SK-N-MC (cell line): ENCODE data around the gene TLN1.

ENCODE experiments used
- DNase-seq: peaks from one replicate; pipeline ENCODE4 v3.0.0-alpha.2; 2011; ENCODE audit warnings: low read depth, low spot score
- H3K27ac ChIP-seq: fragments of 200-600 bp; sonication (generic); 2 replicates; pipeline ENCODE4 v1.5.1; 2016; ENCODE audit warnings: mixed run types
- H3K36me3 ChIP-seq: fragments of 200-600 bp; sonication (generic); 2 replicates; pipeline ENCODE4 v1.6.1; 2017; ENCODE audit warnings: antibody characterized with exemption, low read length, mixed read lengths; ENCODE audit not compliant: insufficient read depth
- H3K4me3 ChIP-seq: fragments of 200-600 bp; sonication (generic); 2 replicates; pipeline ENCODE4 v1.5.1; 2016
- H3K9ac ChIP-seq: fragments of 200-600 bp; sonication (generic); 2 replicates; pipeline ENCODE4 v1.8.0; 2017; ENCODE audit warnings: mixed run types, mixed read lengths; ENCODE audit not compliant: insufficient read length
- H3K9me3 ChIP-seq: fragments of 200-600 bp; sonication (generic); 2 replicates; pipeline ENCODE4 v1.6.1; 2017; ENCODE audit warnings: low read depth, mild to moderate bottlenecking, antibody characterized with exemption, low read length, moderate library complexity, mixed read lengths
- EZH2 ChIP-seq: fragments of 200-600 bp; sonication (generic); IDR thresholded peaks from one replicate; pipeline ENCODE4 v1.6.1; 2017; ENCODE audit warnings: antibody characterized with exemption
- FOXP2 ChIP-seq: optimal IDR thresholded peaks from 2 replicates; pipeline ENCODE3; 2011; ENCODE audit warnings: mild to moderate bottlenecking, moderate library complexity; ENCODE audit not compliant: insufficient read depth; ENCODE audit errors: extremely low read length, control extremely low read depth
- POLR2AphosphoS5 ChIP-seq: IDR thresholded peaks from 2 replicates; pipeline ENCODE4 v1.6.1; 2012; ENCODE audit warnings: mild to moderate bottlenecking, low read depth, low read length, borderline replicate concordance

TLN1 gene

GRCh38 chr9:35690294-35690613 lies 41.7 kb downstream of the TLN1 start:
- Histone ChIP-seq H3K9me3 (no peaks in the 10 kb centered on the region), H3K4me3 (peak overlapping the region; percentile 96), H3K36me3 (no peaks in the 10 kb centered on the region; the same call in 1 of the 2 replicates), H3K9ac (peak overlapping the region; percentile 90), H3K27ac (no peak overlapping the region)
- DNase-seq, result no peak
- no peak for TF ChIP-seq POLR2AphosphoS5
- TF ChIP-seq FOXP2, result no peak
- TF ChIP-seq EZH2, result no peak

- peak within 1 kb of the TSS; percentile 81 for H3K27ac ChIP-seq
- peak; percentile 90 for TF ChIP-seq POLR2AphosphoS5
- TF ChIP-seq FOXP2, result no peak
- no peak for TF ChIP-seq EZH2
Measured at GRCh38 chr9:35689542-35690293, 42.3 kb downstream of the TLN1 start, which contains the start of gene TPM2. Gene TPM2, minus strand, starts transcription at chr9:35689925. Its CDS starts 108 bp downstream, at chr9:35689817.

GRCh38 chr9:35688558-35689541 lies 43.1 kb downstream of the TLN1 start:
- Histone ChIP-seq H3K27ac (peak overlapping the region; percentile 49; the same call in 1 of the 2 replicates), H3K36me3 (peaks cover 13% of the 10 kb centered on the region; the same call in 1 of the 2 replicates), H3K9ac (peak overlapping the region; percentile 49), H3K4me3 (peak overlapping the region; percentile 96), H3K9me3 (no peaks in the 10 kb centered on the region)
- no peak for TF ChIP-seq FOXP2
- no peak for TF ChIP-seq EZH2
- TF ChIP-seq POLR2AphosphoS5, result no peak
- DNase-seq, result no peak

More at GRCh38 chr9:35689542-35690293, 42.3 kb downstream of the TLN1 start, which contains the start of gene TPM2:
- H3K36me3 ChIP-seq, result peaks cover 4% of the 10 kb centered on the region; the same call in 1 of the 2 replicates
- H3K9ac ChIP-seq, result peak within 1 kb of the TSS; percentile 90
- DNase-seq, result no peak
- peak within 1 kb of the TSS; percentile 96 for H3K4me3 ChIP-seq
- H3K9me3 ChIP-seq, result no peaks in the 10 kb centered on the region

- no peak for DNase-seq
- H3K9ac ChIP-seq, result no peak overlapping the region
- no peak overlapping the region for H3K4me3 ChIP-seq
- TF ChIP-seq EZH2, result no peak
- TF ChIP-seq FOXP2, result no peak
- no peak for TF ChIP-seq POLR2AphosphoS5
- peaks cover 20% of the 10 kb centered on the region; the same call in 1 of the 2 replicates for H3K36me3 ChIP-seq
- H3K9me3 ChIP-seq, result no peaks in the 10 kb centered on the region
- H3K27ac ChIP-seq, result no peak overlapping the region
Measured at GRCh38 chr9:35687972-35688557, 43.9 kb downstream of the TLN1 start.

GRCh38 chr9:35687306-35687705 lies 44.7 kb downstream of the TLN1 start:
- Histone ChIP-seq H3K36me3 (peaks cover 22% of the 10 kb centered on the region; the same call in 1 of the 2 replicates), H3K4me3 (no peak overlapping the region), H3K9me3 (no peaks in the 10 kb centered on the region), H3K27ac (peak overlapping the region; percentile 13; the same call in 1 of the 2 replicates), H3K9ac (no peak overlapping the region)
- no peak for TF ChIP-seq FOXP2
- no peak for TF ChIP-seq EZH2
- TF ChIP-seq POLR2AphosphoS5, result no peak
- DNase-seq, result no peak

GRCh38 chr9:35686222-35687203 lies 45.5 kb downstream of the TLN1 start:
- H3K36me3 ChIP-seq, result peaks cover 22% of the 10 kb centered on the region; the same call in 1 of the 2 replicates
- no peaks in the 10 kb centered on the region for H3K9me3 ChIP-seq
- H3K4me3 ChIP-seq, result no peak overlapping the region
- no peak for DNase-seq
- TF ChIP-seq EZH2, result no peak
- TF ChIP-seq FOXP2, result no peak
- no peak for TF ChIP-seq POLR2AphosphoS5
- H3K27ac ChIP-seq, result peak overlapping the region; percentile 13; the same call in 1 of the 2 replicates
- H3K9ac ChIP-seq, result no peak overlapping the region

GRCh38 chr9:35685506-35685905 lies 46.5 kb downstream of the TLN1 start:
- no peak for DNase-seq
- TF ChIP-seq FOXP2, result no peak
- no peak for TF ChIP-seq POLR2AphosphoS5
- TF ChIP-seq EZH2, result no peak
- Histone ChIP-seq H3K4me3 (no peak overlapping the region), H3K27ac (no peak overlapping the region), H3K9ac (no peak overlapping the region), H3K36me3 (peaks cover 22% of the 10 kb centered on the region; the same call in 1 of the 2 replicates), H3K9me3 (no peaks in the 10 kb centered on the region)
